ENCODE measurements around the gene MTHFSD.

GRCh38 chr16:86516623-86517003, 38.4 kb downstream of the MTHFSD start:
- TF ChIP-seq EZH2 (IDR thresholded peaks at IDR 0.05; ENCODE audit: low read length): no peak
- TF ChIP-seq, protein P1, sequence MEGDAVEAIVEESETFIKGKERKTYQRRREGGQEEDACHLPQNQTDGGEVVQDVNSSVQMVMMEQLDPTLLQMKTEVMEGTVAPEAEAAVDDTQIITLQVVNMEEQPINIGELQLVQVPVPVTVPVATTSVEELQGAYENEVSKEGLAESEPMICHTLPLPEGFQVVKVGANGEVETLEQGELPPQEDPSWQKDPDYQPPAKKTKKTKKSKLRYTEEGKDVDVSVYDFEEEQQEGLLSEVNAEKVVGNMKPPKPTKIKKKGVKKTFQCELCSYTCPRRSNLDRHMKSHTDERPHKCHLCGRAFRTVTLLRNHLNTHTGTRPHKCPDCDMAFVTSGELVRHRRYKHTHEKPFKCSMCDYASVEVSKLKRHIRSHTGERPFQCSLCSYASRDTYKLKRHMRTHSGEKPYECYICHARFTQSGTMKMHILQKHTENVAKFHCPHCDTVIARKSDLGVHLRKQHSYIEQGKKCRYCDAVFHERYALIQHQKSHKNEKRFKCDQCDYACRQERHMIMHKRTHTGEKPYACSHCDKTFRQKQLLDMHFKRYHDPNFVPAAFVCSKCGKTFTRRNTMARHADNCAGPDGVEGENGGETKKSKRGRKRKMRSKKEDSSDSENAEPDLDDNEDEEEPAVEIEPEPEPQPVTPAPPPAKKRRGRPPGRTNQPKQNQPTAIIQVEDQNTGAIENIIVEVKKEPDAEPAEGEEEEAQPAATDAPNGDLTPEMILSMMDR (optimal IDR thresholded peaks at IDR 0.05 in 1 of 3, IDR thresholded peaks at IDR 0.05 in 1 of 3, conservative IDR thresholded peaks at IDR 0.05 in 1 of 3; ENCODE audit: extremely low read depth in 1 of 3, insufficient read depth in 2 of 3, low read length in 3 of 3): no peak
